ES-I3 (cell line): ENCODE measurements around the gene NINJ2.

Source experiments
- H3K36me3 ChIP-seq: 2 replicates; pipeline ENCODE4 v1.6.1; 2013; ENCODE audit warnings: mild to moderate bottlenecking, low read length, control low read depth, moderate library complexity; ENCODE audit not compliant: insufficient read depth
- H3K4me1 ChIP-seq: 2 replicates; pipeline ENCODE4 v1.6.1; 2013; ENCODE audit warnings: mild to moderate bottlenecking, control low read depth, low read length; ENCODE audit not compliant: insufficient read depth
- H3K9ac ChIP-seq: 2 replicates; pipeline ENCODE4 v1.6.1; 2013; ENCODE audit warnings: low read depth, mild to moderate bottlenecking, low read length, moderate library complexity
- H3K9me3 ChIP-seq: 2 replicates; pipeline ENCODE4 v1.6.1; 2013; ENCODE audit warnings: mild to moderate bottlenecking, low read length, moderate library complexity; ENCODE audit not compliant: control insufficient read depth, insufficient read depth

NINJ2 gene

GRCh38 chr12:622416-622815 lies 40.8 kb downstream of the NINJ2 start:
- Histone ChIP-seq H3K9ac (no peak overlapping the region), H3K9me3 (no peaks in the 10 kb centered on the region), H3K4me1 (peaks cover 18% of the 10 kb centered on the region), H3K36me3 (no peaks in the 10 kb centered on the region)

GRCh38 chr12:619346-619745 lies 43.9 kb downstream of the NINJ2 start:
- Histone ChIP-seq H3K9me3 (no peaks in the 10 kb centered on the region), H3K9ac (no peak overlapping the region), H3K36me3 (no peaks in the 10 kb centered on the region), H3K4me1 (peaks cover 21% of the 10 kb centered on the region)

GRCh38 chr12:618605-619004 lies 44.6 kb downstream of the NINJ2 start:
- Histone ChIP-seq H3K9ac (no peak overlapping the region), H3K9me3 (no peaks in the 10 kb centered on the region), H3K36me3 (no peaks in the 10 kb centered on the region), H3K4me1 (peaks cover 17% of the 10 kb centered on the region)

GRCh38 chr12:617304-617915 lies 45.8 kb downstream of the NINJ2 start:
- Histone ChIP-seq H3K9me3 (no peaks in the 10 kb centered on the region), H3K36me3 (no peaks in the 10 kb centered on the region), H3K9ac (no peak overlapping the region), H3K4me1 (peaks cover 5% of the 10 kb centered on the region)

- H3K36me3 ChIP-seq, result no peaks in the 10 kb centered on the region
- no peak overlapping the region for H3K9ac ChIP-seq
- H3K4me1 ChIP-seq, result peaks cover 3% of the 10 kb centered on the region; the same call in 1 of the 2 replicates
- no peaks in the 10 kb centered on the region for H3K9me3 ChIP-seq
These were observed 47.6 kb downstream of the NINJ2 start for GRCh38 chr12:615620-616019.

- peaks cover 6% of the 10 kb centered on the region; the same call in 1 of the 2 replicates for H3K4me1 ChIP-seq
- H3K9ac ChIP-seq, result no peak overlapping the region
- H3K36me3 ChIP-seq, result no peaks in the 10 kb centered on the region
- H3K9me3 ChIP-seq, result no peaks in the 10 kb centered on the region
These were observed 48.8 kb downstream of the NINJ2 start for GRCh38 chr12:614411-614970.

GRCh38 chr12:613996-614395 lies 49.2 kb downstream of the NINJ2 start:
- Histone ChIP-seq H3K4me1 (peaks cover 6% of the 10 kb centered on the region; the same call in 1 of the 2 replicates), H3K9me3 (no peaks in the 10 kb centered on the region), H3K36me3 (no peaks in the 10 kb centered on the region), H3K9ac (no peak overlapping the region)

- Histone ChIP-seq H3K9ac (no peak overlapping the region), H3K4me1 (peaks cover 6% of the 10 kb centered on the region; the same call in 1 of the 2 replicates), H3K9me3 (no peaks in the 10 kb centered on the region), H3K36me3 (no peaks in the 10 kb centered on the region)
These were observed 50.4 kb downstream of the NINJ2 start for GRCh38 chr12:612886-613285.

- Histone ChIP-seq H3K4me1 (peaks cover 6% of the 10 kb centered on the region; the same call in 1 of the 2 replicates), H3K36me3 (no peaks in the 10 kb centered on the region), H3K9me3 (no peaks in the 10 kb centered on the region), H3K9ac (no peak overlapping the region)
These were observed 51.0 kb downstream of the NINJ2 start for GRCh38 chr12:612293-612692.

- peaks cover 6% of the 10 kb centered on the region; the same call in 1 of the 2 replicates for H3K4me1 ChIP-seq
- no peak overlapping the region for H3K9ac ChIP-seq
These were observed 51.5 kb downstream of the NINJ2 start for GRCh38 chr12:611721-612120.

GRCh38 chr12:608921-609320 lies 54.3 kb downstream of the NINJ2 start:
- no peaks in the 10 kb centered on the region for H3K36me3 ChIP-seq
- H3K9me3 ChIP-seq, result no peaks in the 10 kb centered on the region
- H3K4me1 ChIP-seq, result peaks cover 3% of the 10 kb centered on the region; the same call in 1 of the 2 replicates
- no peak overlapping the region for H3K9ac ChIP-seq

More at GRCh38 chr12:611721-612120, 51.5 kb downstream of the NINJ2 start:
- H3K36me3 ChIP-seq, result no peaks in the 10 kb centered on the region
- H3K9me3 ChIP-seq, result no peaks in the 10 kb centered on the region

- Histone ChIP-seq H3K36me3 (no peaks in the 10 kb centered on the region), H3K9ac (no peak overlapping the region), H3K4me1 (peaks cover 3% of the 10 kb centered on the region; the same call in 1 of the 2 replicates), H3K9me3 (no peaks in the 10 kb centered on the region)
These were observed 54.8 kb downstream of the NINJ2 start for GRCh38 chr12:608413-608812.

GRCh38 chr12:607541-608001 lies 55.7 kb downstream of the NINJ2 start:
- H3K9ac ChIP-seq, result no peak overlapping the region
- H3K9me3 ChIP-seq, result no peaks in the 10 kb centered on the region
- H3K36me3 ChIP-seq, result no peaks in the 10 kb centered on the region
- peaks cover 3% of the 10 kb centered on the region; the same call in 1 of the 2 replicates for H3K4me1 ChIP-seq

- Histone ChIP-seq H3K4me1 (peaks cover under 1% of the 10 kb centered on the region; the same call in 1 of the 2 replicates), H3K9me3 (no peaks in the 10 kb centered on the region), H3K36me3 (no peaks in the 10 kb centered on the region), H3K9ac (no peak overlapping the region)
These were observed 58.3 kb downstream of the NINJ2 start for GRCh38 chr12:604956-605355.

GRCh38 chr12:602700-603068 lies 60.6 kb downstream of the NINJ2 start:
- Histone ChIP-seq H3K4me1 (peaks cover 6% of the 10 kb centered on the region; the same call in 1 of the 2 replicates), H3K36me3 (no peaks in the 10 kb centered on the region), H3K9me3 (no peaks in the 10 kb centered on the region), H3K9ac (no peak overlapping the region)
